Activated CD8-positive, alpha-beta memory T cell treated with anti-CD3 and anti-CD28 coated beads, Interleukin-2, amount 10 ng/mL, durations not matched to agents 7 days and 5 days (primary cell): ENCODE measurements around the gene KCNIP3. TPM values are rescaled to one million over a fixed set of nuclear protein-coding genes. Genes with fewer than 3 reads are reported as not detected.

Experiments
- ATAC-seq: fragments of 150-1000 bp; cut with Tn5 transposase; one replicate; pipeline ENCODE4 v1.10.0; 2021; ENCODE audit warnings: moderate library complexity
- CTCF ChIA-PET: fragments of 350-600 bp; sonication (Branson Sonifier 250); formaldehyde crosslinking; loops from one replicate; lab custom pipeline; 2021; ENCODE audit warnings: antibody characterized with exemption; lab: Charles Lee
- DNase-seq: peaks from one replicate; pipeline ENCODE4 v3.0.0-alpha.2; 2020
- H3K27ac Mint-ChIP-seq: one replicate; pipeline ENCODE4 v1.8.0; 2021; ENCODE audit warnings: mild to moderate bottlenecking, mixed read lengths
- H3K27me3 Mint-ChIP-seq: one replicate; pipeline ENCODE4 v1.8.0; 2021; ENCODE audit warnings: mixed read lengths
- H3K36me3 Mint-ChIP-seq: one replicate; pipeline ENCODE4 v1.8.0; 2021; ENCODE audit warnings: mild to moderate bottlenecking, mixed read lengths
- H3K4me1 Mint-ChIP-seq: one replicate; pipeline ENCODE4 v1.8.0; 2021; ENCODE audit warnings: mixed read lengths
- H3K4me3 Mint-ChIP-seq: one replicate; pipeline ENCODE4 v1.8.0; 2021; ENCODE audit warnings: mild to moderate bottlenecking, moderate library complexity, mixed read lengths
- H3K9me3 Mint-ChIP-seq: one replicate; pipeline ENCODE4 v1.8.0; 2022; ENCODE audit warnings: low read depth, mixed read lengths
- total RNA-seq, 2 experiments: library from RNA; stranded (reverse); gene quantifications; one replicate each; pipeline ENCODE4 v1.2.3, GENCODE V29; 2021

KCNIP3 gene
- total RNA-seq, 2 experiments from 2014 or later: not detected

- DNase-seq (no peak), ATAC-seq (no peak)
- H3K4me3 Mint-ChIP-seq: no peak overlapping the region
- no peaks in the 10 kb centered on the region for H3K36me3 Mint-ChIP-seq
- H3K9me3 Mint-ChIP-seq: no peaks in the 10 kb centered on the region
- H3K27ac Mint-ChIP-seq: no peak overlapping the region
- no peaks in the 10 kb centered on the region for H3K4me1 Mint-ChIP-seq
- no peaks in the 10 kb centered on the region for H3K27me3 Mint-ChIP-seq
- CTCF ChIA-PET: interaction anchor here (1.5 kb wide), 1 partner anchor 23 kb away, joined by 3 read pairs; no protein-coding TSS in a partner anchor
These were observed 88.9 kb downstream of the KCNIP3 start for GRCh38 chr2:95386031-95386430.

GRCh38 chr2:95387358-95387757, 90.2 kb downstream of the KCNIP3 start:
- no peaks in the 10 kb centered on the region for H3K36me3 Mint-ChIP-seq
- no peak overlapping the region for H3K27ac Mint-ChIP-seq
- no peak overlapping the region for H3K4me3 Mint-ChIP-seq
- no peak for DNase-seq
- H3K9me3 Mint-ChIP-seq: no peaks in the 10 kb centered on the region
- H3K27me3 Mint-ChIP-seq: no peaks in the 10 kb centered on the region
- no peaks in the 10 kb centered on the region for H3K4me1 Mint-ChIP-seq
- ATAC-seq: no peak
- CTCF ChIA-PET: interaction anchor here (0.7 to 1.5 kb wide), 3 partner anchors 9 to 364 kb away, joined by 3 read pairs; no protein-coding TSS in a partner anchor

GRCh38 chr2:95388091-95388692, 91.0 kb downstream of the KCNIP3 start:
- Mint-ChIP-seq H3K36me3 (no peaks in the 10 kb centered on the region), H3K27me3 (no peaks in the 10 kb centered on the region), H3K27ac (no peak overlapping the region), H3K4me1 (no peaks in the 10 kb centered on the region), H3K9me3 (no peaks in the 10 kb centered on the region), H3K4me3 (no peak overlapping the region)
- DNase-seq (no peak), ATAC-seq (no peak)
- CTCF ChIA-PET: interaction anchor here (0.7 to 1.4 kb wide), 4 partner anchors 8 to 149 kb away, joined by 3 to 21 read pairs (median 4); partner anchors contain the start of gene FAHD2A

GRCh38 chr2:95388856-95389244, 91.7 kb downstream of the KCNIP3 start:
- peak; percentile 20 for ATAC-seq
- no peaks in the 10 kb centered on the region for H3K27me3 Mint-ChIP-seq
- no peak for DNase-seq
- CTCF ChIA-PET: interaction anchor here (0.8 to 1.4 kb wide), 7 partner anchors 9 to 216 kb away, joined by 3 to 21 read pairs (median 5); partner anchors contain the start of gene FAHD2A
- H3K36me3 Mint-ChIP-seq: no peaks in the 10 kb centered on the region
- H3K9me3 Mint-ChIP-seq: no peaks in the 10 kb centered on the region
- H3K4me1 Mint-ChIP-seq: no peaks in the 10 kb centered on the region
- H3K4me3 Mint-ChIP-seq: no peak overlapping the region
- no peak overlapping the region for H3K27ac Mint-ChIP-seq

GRCh38 chr2:95389245-95390119, 92.3 kb downstream of the KCNIP3 start:
- CTCF ChIA-PET: interaction anchor here (0.8 to 1.4 kb wide), 7 partner anchors 8 to 217 kb away, joined by 3 to 21 read pairs (median 5); partner anchors contain the start of gene FAHD2A
- Mint-ChIP-seq H3K36me3 (no peaks in the 10 kb centered on the region), H3K27ac (no peak overlapping the region), H3K9me3 (no peaks in the 10 kb centered on the region), H3K4me3 (no peak overlapping the region), H3K27me3 (no peaks in the 10 kb centered on the region), H3K4me1 (no peaks in the 10 kb centered on the region)
- DNase-seq (peak; percentile 63), ATAC-seq (peak; percentile 77)

GRCh38 chr2:95390272-95390880, 93.2 kb downstream of the KCNIP3 start:
- Mint-ChIP-seq H3K4me1 (no peaks in the 10 kb centered on the region), H3K9me3 (no peaks in the 10 kb centered on the region), H3K36me3 (no peaks in the 10 kb centered on the region), H3K4me3 (no peak overlapping the region), H3K27ac (no peak overlapping the region), H3K27me3 (no peaks in the 10 kb centered on the region)
- DNase-seq (no peak), ATAC-seq (no peak)
- CTCF ChIA-PET: no interaction called here

- H3K36me3 Mint-ChIP-seq: no peaks in the 10 kb centered on the region
- no peaks in the 10 kb centered on the region for H3K9me3 Mint-ChIP-seq
- H3K27me3 Mint-ChIP-seq: no peaks in the 10 kb centered on the region
- DNase-seq (no peak), ATAC-seq (no peak)
- no peaks in the 10 kb centered on the region for H3K4me1 Mint-ChIP-seq
- CTCF ChIA-PET: no interaction called here
- H3K27ac Mint-ChIP-seq: no peak overlapping the region
- no peak overlapping the region for H3K4me3 Mint-ChIP-seq
These were observed 93.8 kb downstream of the KCNIP3 start for GRCh38 chr2:95390881-95391321.

- ATAC-seq: no peak
- Mint-ChIP-seq H3K36me3 (no peaks in the 10 kb centered on the region), H3K4me3 (no peak overlapping the region), H3K27me3 (no peaks in the 10 kb centered on the region), H3K27ac (no peak overlapping the region), H3K9me3 (no peaks in the 10 kb centered on the region), H3K4me1 (no peaks in the 10 kb centered on the region)
- DNase-seq: no peak
- CTCF ChIA-PET: no interaction called here
These were observed 94.6 kb downstream of the KCNIP3 start for GRCh38 chr2:95391641-95392310.

GRCh38 chr2:95392320-95392719, 95.2 kb downstream of the KCNIP3 start:
- Mint-ChIP-seq H3K9me3 (no peaks in the 10 kb centered on the region), H3K27me3 (no peaks in the 10 kb centered on the region), H3K27ac (no peak overlapping the region), H3K4me1 (no peaks in the 10 kb centered on the region), H3K36me3 (no peaks in the 10 kb centered on the region), H3K4me3 (no peak overlapping the region)
- CTCF ChIA-PET: interaction anchor here (1.3 kb wide), 1 partner anchor 9 kb away, joined by 6 read pairs; the partner anchor contains the start of gene FAHD2A
- ATAC-seq: no peak
- DNase-seq: no peak

GRCh38 chr2:95392730-95393455, 95.7 kb downstream of the KCNIP3 start:
- DNase-seq: no peak
- Mint-ChIP-seq H3K4me1 (no peaks in the 10 kb centered on the region), H3K27me3 (no peaks in the 10 kb centered on the region), H3K36me3 (no peaks in the 10 kb centered on the region), H3K9me3 (no peaks in the 10 kb centered on the region), H3K27ac (no peak overlapping the region), H3K4me3 (no peak overlapping the region)
- CTCF ChIA-PET: interaction anchor here (1.0 to 1.3 kb wide), 2 partner anchors 9 to 47 kb away, joined by 3 to 6 read pairs; partner anchors contain the start of gene FAHD2A
- no peak for ATAC-seq

GRCh38 chr2:95393901-95394300, 96.8 kb downstream of the KCNIP3 start:
- no peak for ATAC-seq
- DNase-seq: no peak
- Mint-ChIP-seq H3K27ac (no peak overlapping the region), H3K27me3 (no peaks in the 10 kb centered on the region), H3K4me3 (no peak overlapping the region), H3K4me1 (no peaks in the 10 kb centered on the region), H3K36me3 (no peaks in the 10 kb centered on the region), H3K9me3 (no peaks in the 10 kb centered on the region)
- CTCF ChIA-PET: interaction anchor here (1.3 kb wide), 1 partner anchor 8 kb away, joined by 6 read pairs; the partner anchor contains the start of gene FAHD2A

GRCh38 chr2:95399061-95399460, 101.9 kb downstream of the KCNIP3 start:
- no peak for ATAC-seq
- no peaks in the 10 kb centered on the region for H3K27me3 Mint-ChIP-seq
- peaks cover 20% of the 10 kb centered on the region for H3K4me1 Mint-ChIP-seq
- DNase-seq: no peak
- CTCF ChIA-PET: no interaction called here
- H3K4me3 Mint-ChIP-seq: no peak overlapping the region
- no peaks in the 10 kb centered on the region for H3K9me3 Mint-ChIP-seq
- H3K36me3 Mint-ChIP-seq: no peaks in the 10 kb centered on the region
- no peak overlapping the region for H3K27ac Mint-ChIP-seq
